Sigmoid colon (tissue), 7 donors: ENCODE results near the gene MMP17. TPM values are rescaled to one million over a fixed set of nuclear protein-coding genes. Genes with fewer than 3 reads are reported as not detected.
"Not testable (repeated sequence)": the region's sequence is repeated elsewhere in the genome, so short reads cannot be mapped to it uniquely, and the experiment has no call there.

Experiments used
- DNase-seq: peaks from one replicate; pipeline ENCODE4 v3.0.0-alpha.2; 2019
- H3K27ac ChIP-seq, 4 donors: fragments of 200-600 bp; sonication (generic); one replicate each; pipeline ENCODE4 v1.5.1; 2016 to 2019; ENCODE audit warnings: mild to moderate bottlenecking in 1 of 4
- H3K27me3 ChIP-seq, 3 donors: fragments of 200-600 bp; sonication (generic); one replicate each; pipeline ENCODE4 v1.5.1; 2019; ENCODE audit warnings: mild to moderate bottlenecking in 1 of 3
- H3K36me3 ChIP-seq, 4 donors: fragments of 200-600 bp; sonication (generic); one replicate each; pipeline ENCODE4 v1.5.1; 2016 to 2019
- H3K4me1 ChIP-seq, 4 donors: fragments of 200-600 bp; sonication (generic); one replicate each; pipeline ENCODE4 v1.5.1; 2017 to 2019
- H3K4me3 ChIP-seq, 4 donors: fragments of 200-600 bp; sonication (generic); one replicate each; pipeline ENCODE4 v1.5.1; 2017 to 2019; ENCODE audit warnings: mild to moderate bottlenecking in 2 of 4, moderate library complexity in 1 of 4
- H3K9me3 ChIP-seq, 4 donors: fragments of 200-600 bp in 3 of 4; sonication (generic) in 3 of 4; one replicate each; pipeline versions ENCODE4 v1.5.1 to v1.6.1; 2013 to 2019
- EP300 ChIP-seq, 4 donors: sonication (generic); formaldehyde crosslinking; IDR thresholded peaks; one replicate each; pipeline ENCODE4 v1.6.1; 2017; ENCODE audit warnings: antibody characterized with exemption in 4 of 4
- POLR2A ChIP-seq, 2 donors: fragments of 450-650 bp; IDR thresholded peaks; one replicate each; pipeline ENCODE4 v1.6.1; 2016; ENCODE audit warnings: antibody characterized with exemption in 2 of 2, mild to moderate bottlenecking in 2 of 2, moderate library complexity in 2 of 2
- POLR2AphosphoS5 ChIP-seq, 4 donors: sonication (generic); formaldehyde crosslinking; IDR thresholded peaks; one replicate each; pipeline ENCODE4 v1.6.1; 2017; ENCODE audit warnings: antibody characterized with exemption in 4 of 4
- WGBS, 2 donors: extraction: QIAGEN DNeasy Blood & Tissue Kit; methylation state at CpG; one replicate each; pipeline ENCODE4 v1.1.7; 2013; 5-methylcytosine and 5-hydroxymethylcytosine counted together
- intact Hi-C: fragments of 100-400 bp; cut with DNase I; formaldehyde crosslinking; loops from one replicate; pipeline ENCODE4 v1.15.1; 2023
- polyA plus RNA-seq, 3 donors: library from polyadenylated mRNA; stranded (reverse); fragments of 200-250 nt; gene quantifications; one replicate each; pipeline ENCODE4 v1.2.3, GENCODE V29; 2013
- total RNA-seq, 4 donors: library from RNA; depleted of rRNA; stranded (reverse); fragments of >200 nt; gene quantifications; one replicate each; pipeline ENCODE4 v1.1.0, GENCODE V29; 2016
- TF ChIP-seq, protein P1 (sequence below), 4 experiments: fragments of 450-650 bp in 3 of 4; fragments of 200-600 bp in 1 of 4; IDR thresholded peaks; one replicate each; pipeline ENCODE4 v1.5.1; 2016 to 2019; ENCODE audit warnings: antibody characterized with exemption in 4 of 4, mild to moderate bottlenecking in 3 of 4, moderate library complexity in 2 of 4
- donor health status: healthy with polysubstance abuse.
- donor health status: Bipolar disorder and iron deficiency.
- donor health status: healthy.

MMP17 gene
- total and polyA plus RNA-seq, 7 donors, result 0.60 to 7.1 (median 4.9) TPM; not detected in 1

- H3K27ac ChIP-seq, result no peak overlapping the region
- no peaks in the 10 kb centered on the region for H3K36me3 ChIP-seq
- TF ChIP-seq, protein P1, sequence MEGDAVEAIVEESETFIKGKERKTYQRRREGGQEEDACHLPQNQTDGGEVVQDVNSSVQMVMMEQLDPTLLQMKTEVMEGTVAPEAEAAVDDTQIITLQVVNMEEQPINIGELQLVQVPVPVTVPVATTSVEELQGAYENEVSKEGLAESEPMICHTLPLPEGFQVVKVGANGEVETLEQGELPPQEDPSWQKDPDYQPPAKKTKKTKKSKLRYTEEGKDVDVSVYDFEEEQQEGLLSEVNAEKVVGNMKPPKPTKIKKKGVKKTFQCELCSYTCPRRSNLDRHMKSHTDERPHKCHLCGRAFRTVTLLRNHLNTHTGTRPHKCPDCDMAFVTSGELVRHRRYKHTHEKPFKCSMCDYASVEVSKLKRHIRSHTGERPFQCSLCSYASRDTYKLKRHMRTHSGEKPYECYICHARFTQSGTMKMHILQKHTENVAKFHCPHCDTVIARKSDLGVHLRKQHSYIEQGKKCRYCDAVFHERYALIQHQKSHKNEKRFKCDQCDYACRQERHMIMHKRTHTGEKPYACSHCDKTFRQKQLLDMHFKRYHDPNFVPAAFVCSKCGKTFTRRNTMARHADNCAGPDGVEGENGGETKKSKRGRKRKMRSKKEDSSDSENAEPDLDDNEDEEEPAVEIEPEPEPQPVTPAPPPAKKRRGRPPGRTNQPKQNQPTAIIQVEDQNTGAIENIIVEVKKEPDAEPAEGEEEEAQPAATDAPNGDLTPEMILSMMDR (IDR thresholded peaks at IDR 0.05), result no peak
- TF ChIP-seq POLR2A (IDR thresholded peaks at IDR 0.05) (no peak), POLR2AphosphoS5 (IDR thresholded peaks at IDR 0.05) (no peak), EP300 (IDR thresholded peaks at IDR 0.05) (no peak)
- H3K27me3 ChIP-seq, result no peaks in the 10 kb centered on the region
- intact Hi-C loops, result no loop called here
- no peak for DNase-seq
- no peaks in the 10 kb centered on the region for H3K4me1 ChIP-seq
- 60 to 75% methylated on average over 16 of the region's 16 CpGs for WGBS, 2 donors
- H3K9me3 ChIP-seq, result no peaks in the 10 kb centered on the region
- no peak overlapping the region for H3K4me3 ChIP-seq
Measured at GRCh38 chr12:131869871-131870418, 41.8 kb downstream of the MMP17 start.

DNA sequence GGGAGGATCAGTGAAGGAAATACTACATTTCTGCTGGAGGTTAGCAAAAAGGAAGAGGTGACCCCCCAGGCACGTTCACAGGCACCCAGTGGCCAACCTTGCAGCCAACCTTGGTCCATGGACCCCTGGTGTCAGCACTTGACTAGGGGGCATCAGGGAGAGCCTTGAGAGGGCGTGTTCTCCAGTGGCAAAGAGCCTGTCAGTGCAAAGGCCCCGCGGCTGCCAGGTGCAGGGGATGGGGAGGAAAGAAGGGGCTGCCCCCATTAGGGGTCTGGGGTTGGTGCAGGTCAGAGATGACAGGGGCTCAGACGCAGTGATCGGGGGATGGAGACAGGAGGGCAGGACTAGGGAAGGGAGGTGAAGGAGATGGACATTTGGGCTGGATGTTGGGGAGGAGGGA, 43.5 kb downstream of the MMP17 start:
- no peaks in the 10 kb centered on the region for H3K9me3 ChIP-seq
- intact Hi-C loops, result no loop called here
- 90 to 93% methylated on average over 6 of the region's 6 CpGs for WGBS, 2 donors
- H3K4me1 ChIP-seq, result no peaks in the 10 kb centered on the region
- H3K4me3 ChIP-seq, result no peak overlapping the region
- no peaks in the 10 kb centered on the region for H3K27me3 ChIP-seq
- no peak for TF ChIP-seq POLR2A (IDR thresholded peaks at IDR 0.05)
- TF ChIP-seq, protein P1 (IDR thresholded peaks at IDR 0.05), result no peak
- no peak for TF ChIP-seq EP300 (IDR thresholded peaks at IDR 0.05)
- TF ChIP-seq POLR2AphosphoS5 (IDR thresholded peaks at IDR 0.05), result no peak
- H3K36me3 ChIP-seq, result no peaks in the 10 kb centered on the region
- H3K27ac ChIP-seq, result no peak overlapping the region
- no peak for DNase-seq

- Histone ChIP-seq H3K36me3 (no peaks in the 10 kb centered on the region), H3K27ac (no peak overlapping the region), H3K9me3 (no peaks in the 10 kb centered on the region), H3K4me1 (no peaks in the 10 kb centered on the region), H3K4me3 (no peak overlapping the region), H3K27me3 (no peaks in the 10 kb centered on the region)
- intact Hi-C loops, result no loop called here
- 80% methylated on average over 21 of the region's 21 CpGs for WGBS, 2 donors
- DNase-seq, result no peak
- no peak for TF ChIP-seq POLR2A (IDR thresholded peaks at IDR 0.05)
- TF ChIP-seq POLR2AphosphoS5 (IDR thresholded peaks at IDR 0.05), result no peak
- TF ChIP-seq, protein P1 (IDR thresholded peaks at IDR 0.05), result no peak
- TF ChIP-seq EP300 (IDR thresholded peaks at IDR 0.05), result no peak
Measured at GRCh38 chr12:131872154-131873051, 44.2 kb downstream of the MMP17 start.

GRCh38 chr12:131873293-131873692, 45.1 kb downstream of the MMP17 start:
- no peak for DNase-seq
- WGBS, 2 donors, result 95% methylated on average over 21 of the region's 21 CpGs
- TF ChIP-seq POLR2AphosphoS5 (IDR thresholded peaks at IDR 0.05) (no peak), POLR2A (IDR thresholded peaks at IDR 0.05) (no peak), EP300 (IDR thresholded peaks at IDR 0.05) (no peak)
- TF ChIP-seq, protein P1 (IDR thresholded peaks at IDR 0.05), result no peak
- H3K27me3 ChIP-seq, result no peaks in the 10 kb centered on the region
- no peak overlapping the region for H3K4me3 ChIP-seq
- H3K36me3 ChIP-seq, result no peaks in the 10 kb centered on the region
- no peaks in the 10 kb centered on the region for H3K9me3 ChIP-seq
- H3K27ac ChIP-seq, result no peak overlapping the region
- H3K4me1 ChIP-seq, result no peaks in the 10 kb centered on the region
- intact Hi-C loops, result no loop called here

DNA sequence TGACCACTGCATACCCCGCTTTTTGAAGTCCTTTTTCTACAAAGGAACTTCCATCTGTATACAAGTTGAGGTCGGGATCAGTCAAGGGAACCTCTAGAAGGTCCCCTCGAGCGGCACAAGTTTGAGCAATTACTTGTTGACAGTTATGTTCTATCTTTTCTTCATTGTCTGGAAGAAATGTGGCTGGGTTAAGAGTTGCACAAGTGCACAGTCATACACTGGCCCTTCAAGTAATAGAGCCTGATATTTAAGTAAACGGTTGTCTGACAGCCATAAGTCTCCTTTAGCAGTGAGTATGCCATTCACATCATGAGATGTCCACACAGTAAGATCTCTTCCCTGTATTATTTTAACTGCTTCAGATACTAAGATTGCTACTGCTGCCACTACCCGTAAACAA, 46.8 kb downstream of the MMP17 start:
- intact Hi-C loops, DNase-seq, H3K4me3 ChIP-seq, H3K27ac ChIP-seq, H3K4me1 ChIP-seq, H3K27me3 ChIP-seq, H3K36me3 ChIP-seq, H3K9me3 ChIP-seq: not testable (repeated sequence)
- WGBS, 2 donors, result 86 to 87% methylated on average over 6 of the region's 6 CpGs

DNA sequence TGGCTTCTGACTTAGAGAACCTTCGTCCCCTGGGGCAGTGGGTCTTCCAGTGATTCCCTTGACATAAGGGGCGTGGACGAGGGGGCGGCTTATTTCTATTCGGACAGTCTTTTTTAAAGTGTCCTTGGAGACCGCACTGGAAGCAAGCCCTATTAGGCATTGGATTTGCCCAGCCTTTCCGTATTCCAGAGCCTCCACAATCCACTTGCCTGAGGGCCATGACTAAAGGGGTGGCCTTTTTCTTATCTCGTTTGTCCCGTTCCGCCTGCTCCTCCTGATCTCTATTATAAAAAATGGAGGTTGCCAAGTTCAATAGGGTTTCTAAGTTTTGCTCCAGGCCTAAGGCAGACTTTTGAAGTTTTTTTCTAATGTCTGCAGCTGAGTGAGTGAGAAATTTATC, 49.0 kb downstream of the MMP17 start:
- H3K27me3 ChIP-seq, H3K27ac ChIP-seq, H3K4me3 ChIP-seq, H3K36me3 ChIP-seq, intact Hi-C loops, H3K9me3 ChIP-seq, DNase-seq, H3K4me1 ChIP-seq: not testable (repeated sequence)
- WGBS, 2 donors, result 71 to 82% methylated on average over 10 of the region's 10 CpGs

GRCh38 chr12:131878436-131878835, 50.2 kb downstream of the MMP17 start:
- H3K27ac ChIP-seq, H3K4me3 ChIP-seq, H3K36me3 ChIP-seq, H3K9me3 ChIP-seq, H3K4me1 ChIP-seq, intact Hi-C loops, H3K27me3 ChIP-seq, DNase-seq: not testable (repeated sequence)
- WGBS, 2 donors, result 54 to 55% methylated on average over 3 of the region's 3 CpGs
